Lower lobe of right lung (tissue), 2 donors: ENCODE measurements around the gene USP32. TPM values are rescaled to one million over a fixed set of nuclear protein-coding genes. Genes with fewer than 3 reads are reported as not detected.

Source experiments
- ATAC-seq, 2 donors: fragments of 200-7000 bp; cut with Tn5 transposase; one replicate each; pipeline ENCODE4 v1.9.1; 2020 to 2022; ENCODE audit warnings: mild to moderate bottlenecking in 2 of 2, moderate library complexity in 2 of 2
- DNase-seq: peaks from one replicate; pipeline ENCODE4 v3.0.0-alpha.2; 2020
- H3K27ac ChIP-seq: fragments of 200-600 bp; one replicate; pipeline ENCODE4 v1.8.0; 2022
- H3K27me3 ChIP-seq: fragments of 200-600 bp; one replicate; pipeline ENCODE4 v1.8.0; 2022; ENCODE audit warnings: low read depth
- H3K36me3 ChIP-seq: fragments of 200-600 bp; one replicate; pipeline ENCODE4 v1.8.0; 2022; ENCODE audit warnings: mild to moderate bottlenecking
- H3K4me1 ChIP-seq: fragments of 200-600 bp; one replicate; pipeline ENCODE4 v1.8.0; 2022
- H3K4me3 ChIP-seq: fragments of 200-600 bp; one replicate; pipeline ENCODE4 v1.8.0; 2022; ENCODE audit warnings: mild to moderate bottlenecking
- H3K9me3 ChIP-seq: fragments of 200-600 bp; one replicate; pipeline ENCODE4 v1.8.0; 2022
- CTCF ChIP-seq: fragments of 200-600 bp; IDR thresholded peaks from one replicate; pipeline ENCODE4 v1.8.0; 2022; ENCODE audit warnings: antibody characterized with exemption, mild to moderate bottlenecking
- intact Hi-C: fragments of 100-400 bp; cut with DNase I; formaldehyde crosslinking; loops from one replicate; pipeline ENCODE4 v1.11.0; 2022
- total RNA-seq: library from RNA; stranded (reverse); fragmentation: NEBNext Ultra II Directional; extraction: Animal tissue kit (Norgen Biotek cat#: 25700); gene quantifications from one replicate; pipeline ENCODE4 v1.2.1, GENCODE V29; 2021
- donor health status: DM: no; HTN: yes; CAD: no; lungs with severe emphysema.

Gene USP32
- total RNA-seq, 1 donor from 2014 or later: 68.9 TPM

GRCh38 chr17:60173304-60173819 is 218.6 kb downstream of the USP32 start:
- H3K27me3 ChIP-seq: no peaks in the 10 kb centered on the region
- ATAC-seq (no peak), DNase-seq (no peak)
- H3K4me3 ChIP-seq: no peak overlapping the region
- H3K36me3 ChIP-seq: peaks cover 12% of the 10 kb centered on the region
- intact Hi-C loops: no loop called here
- peaks cover 35% of the 10 kb centered on the region for H3K4me1 ChIP-seq
- no peak for TF ChIP-seq CTCF
- H3K9me3 ChIP-seq: no peaks in the 10 kb centered on the region
- H3K27ac ChIP-seq: no peak overlapping the region

- Histone ChIP-seq H3K4me3 (no peak overlapping the region), H3K9me3 (no peaks in the 10 kb centered on the region), H3K36me3 (peaks cover 4% of the 10 kb centered on the region), H3K27me3 (no peaks in the 10 kb centered on the region), H3K27ac (peak overlapping the region; percentile 37), H3K4me1 (peaks cover 46% of the 10 kb centered on the region)
- TF ChIP-seq CTCF: no peak
- intact Hi-C loops: no loop called here
- ATAC-seq: no peak
- no peak for DNase-seq
Measured at GRCh38 chr17:60171753-60172079, 220.2 kb downstream of the USP32 start.

GRCh38 chr17:60170835-60171752 is 220.8 kb downstream of the USP32 start:
- Histone ChIP-seq H3K27me3 (no peaks in the 10 kb centered on the region), H3K27ac (peak overlapping the region; percentile 37), H3K4me3 (no peak overlapping the region), H3K4me1 (peaks cover 52% of the 10 kb centered on the region), H3K9me3 (no peaks in the 10 kb centered on the region), H3K36me3 (peaks cover 4% of the 10 kb centered on the region)
- intact Hi-C loops: no loop called here
- no peak for DNase-seq
- TF ChIP-seq CTCF: no peak
- ATAC-seq: peak in 1 of 2 donors; percentile 65

GRCh38 chr17:60169921-60170817 is 221.8 kb downstream of the USP32 start:
- H3K36me3 ChIP-seq: peaks cover under 1% of the 10 kb centered on the region
- no peak for TF ChIP-seq CTCF
- no peak overlapping the region for H3K4me3 ChIP-seq
- intact Hi-C loops: no loop called here
- no peaks in the 10 kb centered on the region for H3K27me3 ChIP-seq
- DNase-seq (no peak), ATAC-seq (peak; percentile 63 to 71)
- no peaks in the 10 kb centered on the region for H3K9me3 ChIP-seq
- H3K4me1 ChIP-seq: peaks cover 61% of the 10 kb centered on the region
- H3K27ac ChIP-seq: peak overlapping the region; percentile 37

- Histone ChIP-seq H3K4me1 (peaks cover 62% of the 10 kb centered on the region), H3K4me3 (no peak overlapping the region), H3K36me3 (no peaks in the 10 kb centered on the region), H3K27me3 (no peaks in the 10 kb centered on the region), H3K9me3 (no peaks in the 10 kb centered on the region), H3K27ac (peak overlapping the region; percentile 33)
- TF ChIP-seq CTCF: no peak
- DNase-seq (no peak), ATAC-seq (no peak)
- intact Hi-C loops: no loop called here
Measured at GRCh38 chr17:60168654-60169053, 223.3 kb downstream of the USP32 start.
